RCC 7860 (cell line): Measurements from ENCODE around the gene ADAMTS12.

Source experiments
- DNase-seq: peaks from one replicate; pipeline ENCODE4 v3.0.0-alpha.2; 2015; ENCODE audit warnings: low spot score
- FAIRE-seq: peaks from 2 replicates; lab custom pipeline; 2012; peaks lifted over from hg19 to GRCh38; lab: Jason Lieb, UNC

The ADAMTS12 gene, protein sequence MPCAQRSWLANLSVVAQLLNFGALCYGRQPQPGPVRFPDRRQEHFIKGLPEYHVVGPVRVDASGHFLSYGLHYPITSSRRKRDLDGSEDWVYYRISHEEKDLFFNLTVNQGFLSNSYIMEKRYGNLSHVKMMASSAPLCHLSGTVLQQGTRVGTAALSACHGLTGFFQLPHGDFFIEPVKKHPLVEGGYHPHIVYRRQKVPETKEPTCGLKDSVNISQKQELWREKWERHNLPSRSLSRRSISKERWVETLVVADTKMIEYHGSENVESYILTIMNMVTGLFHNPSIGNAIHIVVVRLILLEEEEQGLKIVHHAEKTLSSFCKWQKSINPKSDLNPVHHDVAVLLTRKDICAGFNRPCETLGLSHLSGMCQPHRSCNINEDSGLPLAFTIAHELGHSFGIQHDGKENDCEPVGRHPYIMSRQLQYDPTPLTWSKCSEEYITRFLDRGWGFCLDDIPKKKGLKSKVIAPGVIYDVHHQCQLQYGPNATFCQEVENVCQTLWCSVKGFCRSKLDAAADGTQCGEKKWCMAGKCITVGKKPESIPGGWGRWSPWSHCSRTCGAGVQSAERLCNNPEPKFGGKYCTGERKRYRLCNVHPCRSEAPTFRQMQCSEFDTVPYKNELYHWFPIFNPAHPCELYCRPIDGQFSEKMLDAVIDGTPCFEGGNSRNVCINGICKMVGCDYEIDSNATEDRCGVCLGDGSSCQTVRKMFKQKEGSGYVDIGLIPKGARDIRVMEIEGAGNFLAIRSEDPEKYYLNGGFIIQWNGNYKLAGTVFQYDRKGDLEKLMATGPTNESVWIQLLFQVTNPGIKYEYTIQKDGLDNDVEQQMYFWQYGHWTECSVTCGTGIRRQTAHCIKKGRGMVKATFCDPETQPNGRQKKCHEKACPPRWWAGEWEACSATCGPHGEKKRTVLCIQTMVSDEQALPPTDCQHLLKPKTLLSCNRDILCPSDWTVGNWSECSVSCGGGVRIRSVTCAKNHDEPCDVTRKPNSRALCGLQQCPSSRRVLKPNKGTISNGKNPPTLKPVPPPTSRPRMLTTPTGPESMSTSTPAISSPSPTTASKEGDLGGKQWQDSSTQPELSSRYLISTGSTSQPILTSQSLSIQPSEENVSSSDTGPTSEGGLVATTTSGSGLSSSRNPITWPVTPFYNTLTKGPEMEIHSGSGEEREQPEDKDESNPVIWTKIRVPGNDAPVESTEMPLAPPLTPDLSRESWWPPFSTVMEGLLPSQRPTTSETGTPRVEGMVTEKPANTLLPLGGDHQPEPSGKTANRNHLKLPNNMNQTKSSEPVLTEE (N-terminal part only)

DNA sequence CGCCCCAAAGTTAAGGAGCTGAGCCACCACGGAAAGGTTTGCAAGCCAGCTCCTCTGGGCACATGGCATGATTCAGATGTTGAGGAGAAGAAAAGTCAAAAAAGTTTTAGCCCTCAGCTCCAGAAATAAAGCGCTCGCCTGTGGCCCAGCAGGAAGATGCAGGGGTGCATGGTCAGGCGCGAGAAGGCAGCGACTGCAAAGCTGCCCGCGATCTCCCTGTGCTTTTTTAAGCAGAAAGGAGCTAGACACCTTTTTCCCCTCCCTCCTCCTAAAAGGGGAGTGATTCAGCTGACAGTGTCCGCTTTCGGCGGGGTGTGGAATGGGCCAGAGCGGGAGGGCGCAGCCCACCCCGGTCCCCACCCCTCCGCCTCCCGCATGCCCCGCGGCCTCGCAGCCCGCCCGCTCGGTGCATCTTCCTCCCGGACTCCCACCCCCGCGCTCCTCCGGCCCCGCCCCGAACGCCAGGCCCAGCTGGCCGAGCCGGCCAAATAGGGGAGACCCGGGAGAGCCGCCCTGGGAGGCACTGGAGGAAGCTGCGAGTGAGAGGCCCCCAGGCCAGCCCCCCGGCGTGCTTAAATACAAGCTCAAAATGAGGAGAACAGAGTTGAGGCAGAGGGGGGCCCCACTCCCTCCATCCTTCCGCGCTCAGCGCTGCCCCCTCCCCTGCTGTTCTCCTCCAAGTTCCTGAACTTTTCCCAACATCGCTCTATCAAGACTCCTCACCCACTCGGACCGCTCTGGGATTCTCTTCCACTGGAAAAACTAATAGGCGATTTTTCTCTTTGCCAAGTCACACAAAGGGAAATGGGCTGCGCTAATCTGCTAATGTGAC lies at the start of gene ADAMTS12:
Gene ADAMTS12, minus strand, starts transcription at position 203 of the 832 bp plus-strand sequence. Its CDS starts 134 bp downstream, at position 69.
- DNase-seq (no peak), FAIRE-seq (no peak)

DNA sequence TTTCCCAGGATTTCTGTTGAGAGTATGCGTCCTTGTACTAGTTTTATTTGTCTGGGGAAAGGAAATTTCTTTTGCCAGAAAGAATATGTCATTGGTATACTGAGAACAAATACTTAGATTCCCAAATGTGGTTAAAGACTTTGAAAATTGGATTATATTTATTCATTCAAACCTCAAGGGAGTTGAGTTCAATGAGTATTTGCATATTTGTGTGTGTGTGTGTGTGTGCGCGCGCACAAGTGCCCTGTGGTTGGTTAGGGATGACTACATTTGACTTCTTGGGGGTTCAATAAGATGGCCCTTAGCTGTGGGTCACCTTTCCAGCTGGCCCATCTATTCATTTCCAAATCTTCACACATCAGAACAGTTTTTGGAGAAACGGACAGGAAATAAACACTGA lies 49.3 kb upstream of the ADAMTS12 start:
- no peak for DNase-seq
- no peak for FAIRE-seq

DNA sequence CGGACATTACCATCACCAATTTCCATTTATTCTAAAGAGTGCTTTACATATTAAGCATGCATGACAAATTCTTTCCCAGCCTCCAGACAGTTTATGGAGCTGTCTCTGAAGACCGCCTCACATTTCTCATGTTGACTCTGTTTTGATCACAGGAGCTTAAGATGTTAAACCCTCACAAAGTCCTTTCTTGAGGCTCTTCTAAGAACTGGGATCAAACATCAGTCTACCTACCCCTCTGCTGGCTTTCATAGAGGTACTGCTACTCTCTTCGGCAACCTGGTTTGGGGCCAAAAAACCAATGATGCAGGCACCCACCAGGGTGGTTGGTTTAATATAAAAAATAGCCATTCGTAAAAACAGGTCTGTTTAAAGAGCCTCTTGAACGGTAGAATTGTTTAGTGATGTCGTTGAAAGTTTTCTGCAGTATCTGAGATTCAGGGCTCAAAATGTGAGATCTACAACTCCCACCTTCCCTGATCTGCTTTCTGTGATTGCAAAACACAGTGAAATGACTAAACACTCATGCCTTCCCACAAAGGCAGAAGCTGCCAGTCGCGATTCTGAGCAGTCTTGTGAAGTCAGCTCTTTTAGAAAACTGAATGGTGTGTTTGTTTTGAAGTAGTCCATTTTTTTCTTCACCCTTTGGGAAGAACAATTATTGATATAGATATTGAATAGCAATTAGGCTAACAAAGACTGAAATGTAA lies 47.9 kb upstream of the ADAMTS12 start:
- FAIRE-seq (no peak), DNase-seq (no peak)

- DNase-seq (no peak), FAIRE-seq (no peak)
These were observed 47.1 kb upstream of the ADAMTS12 start for GRCh38 chr5:33938881-33939280.

DNA sequence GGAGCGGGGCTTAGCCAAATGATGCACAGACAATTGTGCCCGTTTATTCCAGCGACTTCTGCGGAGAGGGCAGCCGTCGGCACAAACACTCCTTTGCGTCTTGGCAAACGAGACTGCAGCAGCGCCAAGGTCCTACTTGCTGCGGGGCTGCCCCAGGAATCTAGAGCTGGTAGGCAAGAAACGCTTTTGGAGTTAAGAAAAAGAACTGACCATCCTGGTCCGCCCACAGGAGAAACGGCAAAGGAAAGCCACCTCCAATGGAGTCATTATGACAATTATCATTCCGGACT lies 46.7 kb upstream of the ADAMTS12 start:
- DNase-seq (no peak), FAIRE-seq (no peak)

DNA sequence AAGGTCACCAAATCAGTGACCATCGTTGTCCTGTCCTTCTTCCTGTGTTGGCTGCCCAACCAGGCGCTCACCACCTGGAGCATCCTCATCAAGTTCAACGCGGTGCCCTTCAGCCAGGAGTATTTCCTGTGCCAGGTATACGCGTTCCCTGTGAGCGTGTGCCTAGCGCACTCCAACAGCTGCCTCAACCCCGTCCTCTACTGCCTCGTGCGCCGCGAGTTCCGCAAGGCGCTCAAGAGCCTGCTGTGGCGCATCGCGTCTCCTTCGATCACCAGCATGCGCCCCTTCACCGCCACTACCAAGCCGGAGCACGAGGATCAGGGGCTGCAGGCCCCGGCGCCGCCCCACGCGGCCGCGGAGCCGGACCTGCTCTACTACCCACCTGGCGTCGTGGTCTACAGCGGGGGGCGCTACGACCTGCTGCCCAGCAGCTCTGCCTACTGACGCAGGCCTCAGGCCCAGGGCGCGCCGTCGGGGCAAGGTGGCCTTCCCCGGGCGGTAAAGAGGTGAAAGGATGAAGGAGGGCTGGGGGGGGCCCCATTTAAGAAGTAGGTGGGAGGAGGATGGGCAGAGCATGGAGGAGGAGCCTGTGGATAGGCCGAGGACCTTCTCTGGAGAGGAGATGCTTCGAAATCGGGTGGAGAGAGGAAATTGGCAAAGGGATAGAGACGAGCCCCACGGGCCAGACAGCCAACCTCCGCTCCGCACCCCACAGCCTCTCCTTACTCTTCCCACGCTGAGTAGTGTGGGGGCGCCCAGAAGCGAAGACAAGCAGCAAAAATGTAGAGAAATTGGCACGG lies 46.1 kb upstream of the ADAMTS12 start:
- FAIRE-seq (no peak), DNase-seq (no peak)

DNA sequence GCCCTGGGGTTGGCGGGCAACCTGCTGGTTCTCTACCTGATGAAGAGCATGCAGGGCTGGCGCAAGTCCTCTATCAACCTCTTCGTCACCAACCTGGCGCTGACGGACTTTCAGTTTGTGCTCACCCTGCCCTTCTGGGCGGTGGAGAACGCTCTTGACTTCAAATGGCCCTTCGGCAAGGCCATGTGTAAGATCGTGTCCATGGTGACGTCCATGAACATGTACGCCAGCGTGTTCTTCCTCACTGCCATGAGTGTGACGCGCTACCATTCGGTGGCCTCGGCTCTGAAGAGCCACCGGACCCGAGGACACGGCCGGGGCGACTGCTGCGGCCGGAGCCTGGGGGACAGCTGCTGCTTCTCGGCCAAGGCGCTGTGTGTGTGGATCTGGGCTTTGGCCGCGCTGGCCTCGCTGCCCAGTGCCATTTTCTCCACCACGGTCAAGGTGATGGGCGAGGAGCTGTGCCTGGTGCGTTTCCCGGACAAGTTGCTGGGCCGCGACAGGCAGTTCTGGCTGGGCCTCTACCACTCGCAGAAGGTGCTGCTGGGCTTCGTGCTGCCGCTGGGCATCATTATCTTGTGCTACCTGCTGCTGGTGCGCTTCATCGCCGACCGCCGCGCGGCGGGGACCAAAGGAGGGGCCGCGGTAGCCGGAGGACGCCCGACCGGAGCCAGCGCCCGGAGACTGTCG lies 45.4 kb upstream of the ADAMTS12 start:
- FAIRE-seq (no peak), DNase-seq (no peak)

DNA sequence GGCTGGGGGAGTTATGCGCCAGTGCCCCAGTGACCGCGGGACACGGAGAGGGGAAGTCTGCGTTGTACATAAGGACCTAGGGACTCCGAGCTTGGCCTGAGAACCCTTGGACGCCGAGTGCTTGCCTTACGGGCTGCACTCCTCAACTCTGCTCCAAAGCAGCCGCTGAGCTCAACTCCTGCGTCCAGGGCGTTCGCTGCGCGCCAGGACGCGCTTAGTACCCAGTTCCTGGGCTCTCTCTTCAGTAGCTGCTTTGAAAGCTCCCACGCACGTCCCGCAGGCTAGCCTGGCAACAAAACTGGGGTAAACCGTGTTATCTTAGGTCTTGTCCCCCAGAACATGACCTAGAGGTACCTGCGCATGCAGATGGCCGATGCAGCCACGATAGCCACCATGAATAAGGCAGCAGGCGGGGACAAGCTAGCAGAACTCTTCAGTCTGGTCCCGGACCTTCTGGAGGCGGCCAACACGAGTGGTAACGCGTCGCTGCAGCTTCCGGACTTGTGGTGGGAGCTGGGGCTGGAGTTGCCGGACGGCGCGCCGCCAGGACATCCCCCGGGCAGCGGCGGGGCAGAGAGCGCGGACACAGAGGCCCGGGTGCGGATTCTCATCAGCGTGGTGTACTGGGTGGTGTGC lies 44.7 kb upstream of the ADAMTS12 start, which contains the start of gene RXFP3:
Gene RXFP3, plus strand, starts transcription at position 6 of the 636 bp plus-strand sequence. Its CDS starts 355 bp downstream, at position 361.
- FAIRE-seq (no peak), DNase-seq (no peak)

- no peak for FAIRE-seq
These were observed 44.2 kb upstream of the ADAMTS12 start for GRCh38 chr5:33936004-33936380.

GRCh38 chr5:33934176-33934575 lies 42.4 kb upstream of the ADAMTS12 start:
- DNase-seq: peak; percentile 28
- no peak for FAIRE-seq

More at GRCh38 chr5:33936004-33936380, 44.2 kb upstream of the ADAMTS12 start:
- DNase-seq: no peak

DNA sequence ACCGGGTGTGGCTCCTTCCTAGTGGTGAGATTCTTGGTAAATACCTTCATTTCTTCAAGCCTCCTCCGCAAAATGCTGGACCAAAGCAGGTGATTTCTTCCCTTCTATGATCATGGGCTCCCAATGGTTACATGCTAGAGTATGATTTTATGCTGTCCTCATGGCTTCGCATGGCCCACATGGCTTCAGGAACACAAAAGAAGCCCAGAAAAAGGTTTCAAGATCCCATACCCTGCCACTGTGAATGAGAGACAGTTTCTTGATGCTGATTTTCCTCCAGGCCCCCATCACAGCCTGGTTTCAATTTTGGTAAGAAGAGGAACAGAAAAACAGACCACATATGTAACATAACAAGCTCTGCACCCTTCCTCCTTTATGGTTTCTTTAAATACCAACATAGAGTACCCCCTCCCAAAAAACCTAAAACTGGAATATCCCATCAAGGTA lies 42.0 kb upstream of the ADAMTS12 start:
- DNase-seq (no peak), FAIRE-seq (no peak)

GRCh38 chr5:33931136-33931535 lies 39.3 kb upstream of the ADAMTS12 start:
- no peak for FAIRE-seq
- no peak for DNase-seq

- FAIRE-seq (no peak), DNase-seq (no peak)
These were observed 38.3 kb upstream of the ADAMTS12 start for GRCh38 chr5:33929925-33930690.

GRCh38 chr5:33928283-33928682 lies 36.5 kb upstream of the ADAMTS12 start:
- no peak for FAIRE-seq
- DNase-seq: no peak

DNA sequence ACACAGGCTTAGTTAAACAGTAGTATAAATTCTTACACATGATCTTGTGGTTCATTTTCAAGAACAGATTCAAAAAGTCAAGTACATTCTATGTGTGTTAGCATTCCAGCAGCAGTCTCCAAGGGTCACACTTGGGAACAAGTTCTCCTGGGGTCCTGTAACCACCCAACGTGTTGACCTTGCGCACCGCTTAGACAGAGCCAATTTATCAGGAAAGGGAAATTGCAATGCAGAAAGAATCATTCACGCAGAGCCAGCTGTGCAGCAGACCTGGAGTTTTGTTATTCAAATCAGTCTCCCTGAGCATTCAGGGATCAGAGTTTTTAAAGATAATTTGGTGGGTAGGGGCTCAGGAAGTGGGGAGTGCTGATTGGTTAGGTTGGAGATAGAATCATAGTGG lies 35.9 kb upstream of the ADAMTS12 start:
- no peak for DNase-seq
- no peak for FAIRE-seq

- DNase-seq (no peak), FAIRE-seq (no peak)
These were observed 33.5 kb upstream of the ADAMTS12 start for GRCh38 chr5:33925278-33925677.

DNA sequence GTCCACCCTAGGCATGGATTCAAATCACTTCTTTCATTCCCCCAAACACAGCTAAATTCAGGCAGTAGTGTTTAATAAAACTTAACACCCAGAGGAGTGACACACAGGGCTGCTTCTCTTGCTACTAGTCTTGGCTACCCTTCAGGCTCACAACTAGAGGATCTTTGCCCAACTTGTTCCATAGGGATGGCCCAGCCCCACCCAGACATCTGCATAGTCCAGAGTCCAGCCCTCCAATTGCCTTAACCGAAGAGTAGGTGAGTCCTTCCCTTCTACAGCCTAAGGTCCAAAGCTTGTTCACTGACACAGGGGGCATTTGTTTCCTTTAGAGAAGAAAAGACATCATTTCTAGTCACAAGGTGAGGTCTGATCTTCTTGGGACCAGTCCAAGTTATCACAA lies 29.2 kb upstream of the ADAMTS12 start:
- no peak for FAIRE-seq

More for the DNA sequence above, 29.2 kb upstream of the ADAMTS12 start:
- DNase-seq: no peak
